Uterus (tissue), 2 donors: Measurements from ENCODE around the gene CHST8.

Experiments
- CTCF ChIP-seq, 4 experiments: fragments of 200-600 bp in 2 of 4; fragments of 450-650 bp in 2 of 4; sonication (generic) in 2 of 4; IDR thresholded peaks; one replicate each; pipeline ENCODE4 v1.5.1; 2016 to 2019; ENCODE audit warnings: antibody characterized with exemption in 4 of 4, mild to moderate bottlenecking in 2 of 4, moderate library complexity in 1 of 4
- POLR2A ChIP-seq, 2 donors: fragments of 450-650 bp; IDR thresholded peaks; one replicate each; pipeline ENCODE4 v1.6.1; 2016; ENCODE audit warnings: antibody characterized with exemption in 2 of 2, mild to moderate bottlenecking in 1 of 2, moderate library complexity in 1 of 2

GRCh38 chr19:33803383-33803782 lies 181.6 kb downstream of the CHST8 start:
- TF ChIP-seq CTCF (IDR thresholded peaks at IDR 0.05) (no peak), POLR2A (IDR thresholded peaks at IDR 0.05) (no peak)
